Trophoblast cell (in vitro differentiated cells and primary cell): ENCODE data around the gene RGSL1.

Source experiments
- DNase-seq, 2 donors: peaks; one replicate each; pipeline ENCODE4 v3.0.0-alpha.2; 2016
- H2AFZ ChIP-seq: 2 replicates; pipeline ENCODE4 v1.6.1; 2013; ENCODE audit warnings: low read length, moderate library complexity, mild to moderate bottlenecking; ENCODE audit not compliant: insufficient read depth, poor library complexity
- H2AK5ac ChIP-seq: 2 replicates; pipeline ENCODE4 v1.6.1; 2013; ENCODE audit warnings: mild to moderate bottlenecking, low read length
- H2BK120ac ChIP-seq: 2 replicates; pipeline ENCODE4 v1.6.1; 2013; ENCODE audit warnings: low read length, mild to moderate bottlenecking, moderate library complexity; ENCODE audit not compliant: insufficient read depth, poor library complexity
- H2BK12ac ChIP-seq: 2 replicates; pipeline ENCODE4 v1.6.1; 2013; ENCODE audit warnings: mild to moderate bottlenecking, low read length, moderate library complexity
- H2BK5ac ChIP-seq: 2 replicates; pipeline ENCODE4 v1.6.1; 2013; ENCODE audit warnings: low read length, low read depth, moderate library complexity, mild to moderate bottlenecking; ENCODE audit not compliant: poor library complexity
- H3K14ac ChIP-seq: 2 replicates; pipeline ENCODE4 v1.6.1; 2013; ENCODE audit warnings: mild to moderate bottlenecking, low read length
- H3K18ac ChIP-seq: 2 replicates; pipeline ENCODE4 v1.6.1; 2013; ENCODE audit warnings: mild to moderate bottlenecking, low read length
- H3K23ac ChIP-seq: 2 replicates; pipeline ENCODE4 v1.6.1; 2013; ENCODE audit warnings: low read length
- H3K27ac ChIP-seq: 2 replicates; pipeline ENCODE4 v1.5.1; 2013; ENCODE audit warnings: low read depth, mild to moderate bottlenecking, inconsistent platforms, low read length, moderate library complexity
- H3K27me3 ChIP-seq: 2 replicates; pipeline ENCODE4 v1.6.1; 2013; ENCODE audit warnings: inconsistent platforms, mild to moderate bottlenecking, low read length, moderate library complexity; ENCODE audit not compliant: insufficient read depth
- H3K36me3 ChIP-seq, 2 experiments: 1 replicate in 1 of 2; 2 replicates in 1 of 2; pipeline ENCODE4 v1.6.1; 2013; ENCODE audit warnings: low read length in 2 of 2, mild to moderate bottlenecking in 2 of 2, moderate library complexity in 1 of 2; ENCODE audit not compliant: insufficient read depth in 2 of 2, control insufficient read depth in 1 of 2
- H3K4ac ChIP-seq: 2 replicates; pipeline ENCODE4 v1.6.1; 2013; ENCODE audit warnings: low read depth, mild to moderate bottlenecking, low read length, moderate library complexity
- H3K4me1 ChIP-seq, 2 experiments: 1 replicate in 1 of 2; 2 replicates in 1 of 2; pipeline ENCODE4 v1.6.1; 2013; ENCODE audit warnings: low read length in 2 of 2, mild to moderate bottlenecking in 2 of 2, moderate library complexity in 1 of 2; ENCODE audit not compliant: insufficient read depth in 2 of 2, control insufficient read depth in 1 of 2
- H3K4me2 ChIP-seq: 2 replicates; pipeline ENCODE4 v1.6.1; 2013; ENCODE audit warnings: inconsistent platforms, mild to moderate bottlenecking, low read length, moderate library complexity
- H3K4me3 ChIP-seq: 2 replicates; pipeline ENCODE4 v1.5.1; 2013; ENCODE audit warnings: mild to moderate bottlenecking, low read depth, low read length, inconsistent platforms
- H3K79me1 ChIP-seq: one replicate; pipeline ENCODE4 v1.6.1; 2013; ENCODE audit warnings: low read length
- H3K79me2 ChIP-seq: 2 replicates; pipeline ENCODE4 v1.6.1; 2013; ENCODE audit warnings: low read length, mild to moderate bottlenecking; ENCODE audit not compliant: control insufficient read depth, insufficient read depth, poor library complexity
- H3K9ac ChIP-seq: 2 replicates; pipeline ENCODE4 v1.6.1; 2013; ENCODE audit warnings: mild to moderate bottlenecking, low read length
- H3K9me3 ChIP-seq: 2 replicates; pipeline ENCODE4 v1.6.1; 2013; ENCODE audit warnings: low read depth, mild to moderate bottlenecking, control low read depth, inconsistent platforms, low read length; ENCODE audit not compliant: insufficient read depth
- H4K12ac ChIP-seq: 2 replicates; pipeline ENCODE4 v1.6.1; 2013; ENCODE audit warnings: low read depth, mild to moderate bottlenecking, low read length, moderate library complexity
- H4K8ac ChIP-seq: 2 replicates; pipeline ENCODE4 v1.6.1; 2013; ENCODE audit warnings: low read depth, mild to moderate bottlenecking, low read length, moderate library complexity
- H4K91ac ChIP-seq: one replicate; pipeline ENCODE4 v1.6.1; 2013; ENCODE audit warnings: low read depth, mild to moderate bottlenecking, low read length, moderate library complexity
- WGBS: extraction: QIAGEN DNeasy Blood & Tissue Kit; methylation state at CpG from one replicate; pipeline ENCODE4 v1.1.7; 2013; ENCODE audit warnings: missing lambda C conversion rate; ENCODE audit not compliant: insufficient read length, insufficient coverage; ENCODE audit errors: extremely low coverage; 5-methylcytosine and 5-hydroxymethylcytosine counted together

RGSL1 gene

GRCh38 chr1:182426442-182427430, 23.2 kb upstream of the RGSL1 start:
- no peak overlapping the region for H4K91ac ChIP-seq
- no peak for DNase-seq
- H2BK12ac ChIP-seq = no peak overlapping the region
- H3K79me2 ChIP-seq = no peaks in the 10 kb centered on the region
- H3K36me3 ChIP-seq = no peaks in the 10 kb centered on the region
- H3K18ac ChIP-seq = no peak overlapping the region
- H2BK120ac ChIP-seq = no peak overlapping the region
- H3K79me1 ChIP-seq = no peaks in the 10 kb centered on the region
- no peak overlapping the region for H3K4me2 ChIP-seq
- no peak overlapping the region for H2AFZ ChIP-seq
- H4K12ac ChIP-seq = no peak overlapping the region
- H3K27me3 ChIP-seq = no peaks in the 10 kb centered on the region
- H3K23ac ChIP-seq = no peak overlapping the region
- no peak overlapping the region for H3K14ac ChIP-seq
- no peaks in the 10 kb centered on the region for H3K4me1 ChIP-seq
- no peak overlapping the region for H2BK5ac ChIP-seq
- H2AK5ac ChIP-seq = no peak overlapping the region
- no peak overlapping the region for H3K4me3 ChIP-seq
- H3K27ac ChIP-seq = no peak overlapping the region
- WGBS = no CpG with 5 or more reads among the region's 7 CpGs
- H4K8ac ChIP-seq = no peak overlapping the region
- no peak overlapping the region for H3K9ac ChIP-seq
- no peaks in the 10 kb centered on the region for H3K9me3 ChIP-seq
- H3K4ac ChIP-seq = no peak overlapping the region

DNA sequence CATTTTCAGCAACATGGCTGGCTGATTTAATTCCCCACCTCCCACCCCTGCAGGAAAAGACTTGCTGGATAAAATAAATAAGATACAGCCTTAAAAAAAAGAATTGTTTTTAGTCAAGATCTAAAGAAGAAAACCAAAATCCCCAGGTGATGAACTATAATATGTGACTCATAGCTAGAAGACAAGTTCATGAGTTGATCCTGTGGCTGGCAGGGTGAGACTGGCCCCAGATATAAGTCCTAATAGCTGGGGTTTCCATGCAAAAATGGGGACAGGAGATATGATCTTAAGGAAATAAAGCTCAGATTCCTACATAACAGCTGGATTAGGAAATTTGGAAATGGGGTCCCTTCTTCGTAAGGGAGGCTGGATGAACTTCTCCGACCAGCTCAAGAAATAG, 21.9 kb upstream of the RGSL1 start:
- H3K23ac ChIP-seq = no peak overlapping the region
- no peak for DNase-seq
- H3K9ac ChIP-seq = no peak overlapping the region
- H3K4me3 ChIP-seq = no peak overlapping the region
- no peaks in the 10 kb centered on the region for H3K79me2 ChIP-seq
- no peak overlapping the region for H3K18ac ChIP-seq
- no peak overlapping the region for H2BK5ac ChIP-seq
- H4K91ac ChIP-seq = no peak overlapping the region
- H3K4ac ChIP-seq = no peak overlapping the region
- WGBS = no CpG with 5 or more reads among the region's 2 CpGs
- no peaks in the 10 kb centered on the region for H3K9me3 ChIP-seq
- H2AFZ ChIP-seq = no peak overlapping the region
- no peak overlapping the region for H2BK120ac ChIP-seq
- H3K27ac ChIP-seq = no peak overlapping the region
- H3K4me1 ChIP-seq = no peaks in the 10 kb centered on the region
- H2BK12ac ChIP-seq = no peak overlapping the region
- no peaks in the 10 kb centered on the region for H3K27me3 ChIP-seq
- H3K4me2 ChIP-seq = no peak overlapping the region
- no peaks in the 10 kb centered on the region for H3K79me1 ChIP-seq
- no peak overlapping the region for H2AK5ac ChIP-seq
- no peak overlapping the region for H4K12ac ChIP-seq
- no peak overlapping the region for H3K14ac ChIP-seq
- H3K36me3 ChIP-seq = no peaks in the 10 kb centered on the region
- H4K8ac ChIP-seq = no peak overlapping the region

- Histone ChIP-seq H3K4me1 (no peaks in the 10 kb centered on the region), H3K36me3 (no peaks in the 10 kb centered on the region), H2BK12ac (no peak overlapping the region), H3K27ac (no peak overlapping the region), H4K8ac (no peak overlapping the region), H3K4me2 (no peak overlapping the region), H3K18ac (no peak overlapping the region), H2BK120ac (no peak overlapping the region), H3K4ac (no peak overlapping the region), H3K79me1 (no peaks in the 10 kb centered on the region), H4K12ac (no peak overlapping the region), H3K9ac (no peak overlapping the region), H3K79me2 (no peaks in the 10 kb centered on the region), H3K9me3 (no peaks in the 10 kb centered on the region), H3K27me3 (no peaks in the 10 kb centered on the region), H3K23ac (no peak overlapping the region), H2AFZ (no peak overlapping the region), H2BK5ac (no peak overlapping the region), H3K4me3 (no peak overlapping the region), H2AK5ac (no peak overlapping the region), H3K14ac (no peak overlapping the region), H4K91ac (no peak overlapping the region)
- no CpG with 5 or more reads among the region's 11 CpGs for WGBS
- no peak for DNase-seq
These were observed 19.5 kb upstream of the RGSL1 start for GRCh38 chr1:182430263-182431068.

GRCh38 chr1:182431278-182431677, 18.7 kb upstream of the RGSL1 start:
- no peak overlapping the region for H4K91ac ChIP-seq
- H3K27me3 ChIP-seq = no peaks in the 10 kb centered on the region
- no peaks in the 10 kb centered on the region for H3K4me1 ChIP-seq
- no peaks in the 10 kb centered on the region for H3K9me3 ChIP-seq
- H2BK5ac ChIP-seq = no peak overlapping the region
- H2AFZ ChIP-seq = no peak overlapping the region
- H2BK12ac ChIP-seq = no peak overlapping the region
- H3K4me3 ChIP-seq = no peak overlapping the region
- H3K4me2 ChIP-seq = no peak overlapping the region
- no peak for DNase-seq
- no peaks in the 10 kb centered on the region for H3K36me3 ChIP-seq
- H3K23ac ChIP-seq = no peak overlapping the region
- no peak overlapping the region for H4K8ac ChIP-seq
- no peak overlapping the region for H2AK5ac ChIP-seq
- H3K14ac ChIP-seq = no peak overlapping the region
- no peaks in the 10 kb centered on the region for H3K79me2 ChIP-seq
- no peak overlapping the region for H3K18ac ChIP-seq
- H3K79me1 ChIP-seq = no peaks in the 10 kb centered on the region
- no peak overlapping the region for H3K27ac ChIP-seq
- H4K12ac ChIP-seq = no peak overlapping the region
- no peak overlapping the region for H3K4ac ChIP-seq
- no CpG with 5 or more reads among the region's 7 CpGs for WGBS
- H3K9ac ChIP-seq = no peak overlapping the region
- H2BK120ac ChIP-seq = no peak overlapping the region
